Epidermal melanocyte (primary cell): ENCODE results near the gene NBEAL1.
"Not testable (repeated sequence)": the region's sequence is repeated elsewhere in the genome, so short reads cannot be mapped to it uniquely, and the experiment has no call there.

Experiments used
- DNase-seq: peaks from one replicate; pipeline ENCODE4 v3.0.0; 2011; ENCODE audit warnings: low spot score; ENCODE audit not compliant: insufficient read length

The NBEAL1 gene

DNA sequence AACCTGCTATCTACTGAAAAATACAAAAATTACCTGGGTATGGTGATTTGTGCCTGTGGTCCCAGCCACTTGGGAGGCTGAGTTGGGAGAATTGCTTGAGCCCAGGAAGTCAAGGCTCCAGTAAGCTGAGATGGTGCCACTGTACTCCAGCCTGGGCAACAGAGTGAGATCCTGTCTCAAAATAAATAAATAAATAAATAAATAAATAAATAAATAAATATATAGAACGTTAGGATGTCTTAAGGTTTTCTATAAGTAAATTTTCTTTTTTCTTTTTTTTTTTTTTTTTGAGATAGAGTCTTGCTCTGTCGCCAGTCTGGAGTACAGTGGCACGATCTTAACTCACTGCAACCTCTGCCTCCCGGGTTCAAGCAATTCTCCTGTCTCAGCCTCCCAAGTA lies 95.8 kb downstream of the NBEAL1 start:
- not testable (repeated sequence) for DNase-seq

DNA sequence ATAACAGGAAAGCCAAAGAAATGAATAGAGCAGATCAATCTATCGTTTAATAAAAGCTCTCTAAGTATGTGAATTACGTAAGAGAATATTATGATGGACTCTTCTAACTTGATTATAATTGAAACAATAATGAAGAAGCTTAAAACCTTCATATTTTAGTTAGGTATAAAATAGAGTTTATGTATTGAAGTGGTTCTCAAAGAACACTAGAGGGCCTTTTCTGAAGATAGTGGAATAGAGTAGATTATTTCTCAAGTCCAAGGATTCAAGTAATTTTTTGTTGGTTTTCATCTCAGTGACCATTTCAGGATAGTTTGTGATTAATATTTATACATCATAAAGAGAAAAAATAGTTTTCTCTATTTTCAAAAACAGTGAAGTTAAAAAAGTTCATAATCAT lies 97.7 kb downstream of the NBEAL1 start:
- no peak for DNase-seq

DNA sequence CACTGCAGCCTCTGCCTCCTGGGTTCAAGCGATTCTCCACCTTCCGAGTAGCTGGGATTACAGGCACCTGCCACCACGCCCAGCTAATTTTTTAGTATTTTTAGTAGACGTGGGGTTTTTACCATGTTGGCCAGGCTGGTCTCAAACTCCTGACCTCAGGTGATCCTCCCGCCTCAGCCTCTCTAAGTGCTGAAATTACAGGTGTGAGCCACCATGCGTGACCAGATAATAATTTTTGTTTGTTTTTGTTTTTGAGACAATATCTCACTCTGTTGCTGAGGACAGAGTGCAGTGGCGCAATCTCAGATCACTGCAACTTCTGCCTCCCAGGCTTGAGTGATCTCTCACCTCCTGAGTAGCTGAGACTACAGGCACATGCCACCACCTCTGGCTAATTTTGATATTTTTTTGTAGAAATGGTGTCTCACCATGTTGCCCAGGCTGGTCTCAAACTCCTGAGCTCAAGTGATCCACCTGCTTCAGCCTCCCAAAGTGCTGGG lies 100.6 kb downstream of the NBEAL1 start:
- not testable (repeated sequence) for DNase-seq

DNA sequence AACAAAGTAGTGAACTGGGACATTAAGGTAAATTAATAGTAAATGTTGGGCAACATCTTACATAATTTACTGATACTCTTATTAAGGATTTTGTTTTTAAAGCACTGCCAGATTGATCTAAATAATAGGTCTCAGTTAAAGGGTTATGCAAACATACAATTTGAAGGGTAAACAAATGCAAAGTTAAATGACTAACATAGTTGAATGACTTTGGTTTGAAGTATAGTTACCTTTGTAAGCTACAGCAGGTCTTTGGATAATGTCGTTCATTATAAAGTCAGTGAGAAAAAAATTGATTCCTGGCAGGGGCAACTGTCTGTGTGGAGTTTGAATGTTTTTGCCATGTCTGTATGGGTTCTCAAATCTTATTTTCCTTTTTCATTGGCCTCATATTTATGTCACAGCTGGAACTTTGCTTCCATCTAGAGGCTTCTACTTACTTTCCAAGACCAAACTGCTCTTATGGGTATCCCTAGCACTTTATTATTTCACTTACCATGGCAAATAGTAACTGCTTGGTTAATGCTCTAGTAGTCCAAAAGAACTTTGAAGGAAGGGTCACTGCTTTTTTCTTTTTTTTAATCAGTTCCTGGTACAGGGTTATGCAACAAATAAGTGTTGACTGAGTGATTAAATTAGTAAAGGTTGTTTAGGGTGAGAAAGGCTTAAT lies 107.8 kb downstream of the NBEAL1 start:
- no peak for DNase-seq

DNA sequence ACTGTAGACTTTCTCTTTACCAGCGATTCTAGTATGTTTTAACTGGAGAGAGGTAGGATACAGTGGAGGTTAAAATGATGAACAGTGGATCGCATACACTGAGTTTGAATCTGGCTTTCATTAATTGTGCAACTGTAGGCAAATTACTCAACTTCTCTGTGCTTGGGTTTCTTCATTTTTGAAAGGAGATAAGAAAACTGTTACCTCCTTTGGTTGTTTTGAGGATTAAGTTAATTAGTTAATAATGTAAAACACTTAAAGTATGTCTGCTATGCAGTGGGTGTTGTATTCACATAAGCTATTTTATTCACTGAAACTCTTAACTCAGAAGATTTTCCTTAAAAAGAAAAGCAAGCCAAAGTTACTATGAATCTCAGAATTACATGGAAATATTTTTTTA lies 112.3 kb downstream of the NBEAL1 start:
- no peak for DNase-seq

DNA sequence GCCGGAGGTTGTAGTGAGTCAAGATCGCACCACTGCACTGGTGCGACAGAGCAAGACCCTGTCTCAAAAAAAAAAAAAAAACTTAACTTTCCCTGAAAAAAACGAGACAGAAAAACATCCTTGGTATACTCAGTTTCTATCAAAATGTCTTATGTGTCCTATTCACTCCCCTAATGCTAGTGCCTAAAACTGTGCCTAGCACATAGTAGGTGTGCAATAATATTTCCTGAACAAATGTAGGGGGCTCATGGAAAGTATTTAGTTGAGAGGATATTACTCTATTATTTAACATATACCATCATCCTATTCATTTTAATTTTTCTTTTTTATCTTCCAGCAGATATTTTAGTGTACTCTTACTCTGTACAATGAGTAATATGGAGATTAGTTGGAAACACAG lies 120.4 kb downstream of the NBEAL1 start:
- DNase-seq: no peak

DNA sequence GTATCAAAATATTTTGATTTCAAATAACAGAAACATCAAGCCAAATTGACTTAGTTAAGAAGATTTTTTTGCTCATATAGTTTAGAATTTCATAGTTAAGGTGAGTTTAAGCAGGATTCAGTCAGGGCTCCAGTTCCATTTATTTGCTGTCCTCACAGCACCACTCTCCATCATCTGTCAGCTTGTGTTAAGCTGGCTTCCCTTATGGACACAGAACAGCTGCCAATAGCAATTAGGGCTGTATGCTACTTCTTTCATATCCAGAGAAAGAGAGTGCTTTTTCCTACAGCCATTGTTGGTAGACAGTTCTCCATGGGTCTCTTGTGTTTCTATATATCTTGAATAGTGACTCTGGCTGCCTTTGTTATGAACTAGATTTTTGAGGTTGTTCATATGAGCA lies 128.7 kb downstream of the NBEAL1 start:
- no peak for DNase-seq

DNA sequence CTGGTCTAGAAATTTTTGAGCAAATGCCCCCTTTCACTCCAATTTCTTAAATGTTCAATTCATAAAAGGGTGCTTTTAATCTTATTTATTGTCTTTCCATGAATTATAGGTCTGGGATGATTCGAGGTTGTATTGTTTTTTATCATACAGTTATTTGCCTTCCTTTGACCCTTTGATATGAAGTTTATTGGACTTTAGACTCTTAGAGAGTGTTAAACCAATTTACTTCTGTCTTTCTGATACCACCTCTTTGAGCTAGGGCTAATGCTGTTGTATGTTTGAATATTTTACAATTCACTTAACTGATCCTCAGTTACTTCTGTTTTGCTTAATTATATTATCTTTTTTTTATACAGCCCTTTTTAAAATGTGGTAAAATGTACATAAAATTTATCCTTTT lies 134.5 kb downstream of the NBEAL1 start:
- no peak for DNase-seq

DNA sequence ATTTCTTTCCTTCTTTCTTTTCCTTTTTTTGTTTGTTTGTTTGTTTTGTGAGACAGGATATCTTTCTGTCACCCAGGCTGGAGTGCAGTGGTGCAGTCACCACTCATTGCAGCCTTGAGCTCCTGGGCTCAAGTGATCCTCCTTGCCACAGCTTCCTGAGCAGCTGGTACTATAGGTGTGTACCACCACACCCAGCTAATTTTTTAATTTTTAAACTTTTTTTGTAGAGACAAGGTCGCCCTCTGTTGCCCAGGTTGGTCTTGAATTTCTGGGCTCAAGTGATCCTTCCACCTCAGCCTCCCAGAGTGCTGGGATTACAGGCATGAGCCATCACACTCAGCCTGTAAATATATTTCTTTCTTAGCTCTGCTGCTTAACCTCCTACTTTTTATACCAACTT lies 140.7 kb downstream of the NBEAL1 start:
- no peak for DNase-seq

DNA sequence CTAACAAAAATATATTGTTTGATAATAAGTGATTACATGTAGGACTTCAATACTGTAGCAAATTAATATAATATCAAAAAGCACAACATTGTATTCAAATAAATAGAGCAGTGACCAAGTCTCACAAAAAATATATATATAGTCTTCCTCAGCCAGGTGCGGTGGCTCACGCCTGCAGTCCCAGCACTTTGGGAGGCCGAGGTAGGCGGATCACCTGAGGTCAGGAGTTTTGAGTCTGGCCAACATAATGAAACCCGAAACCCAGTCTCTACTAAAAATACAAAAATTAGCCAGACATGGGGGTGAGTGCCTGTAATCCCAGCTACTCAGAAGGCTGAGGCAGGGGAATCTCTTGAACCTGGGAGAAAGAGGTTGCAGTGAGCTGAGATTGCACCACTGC lies 148.0 kb downstream of the NBEAL1 start:
- not testable (repeated sequence) for DNase-seq

DNA sequence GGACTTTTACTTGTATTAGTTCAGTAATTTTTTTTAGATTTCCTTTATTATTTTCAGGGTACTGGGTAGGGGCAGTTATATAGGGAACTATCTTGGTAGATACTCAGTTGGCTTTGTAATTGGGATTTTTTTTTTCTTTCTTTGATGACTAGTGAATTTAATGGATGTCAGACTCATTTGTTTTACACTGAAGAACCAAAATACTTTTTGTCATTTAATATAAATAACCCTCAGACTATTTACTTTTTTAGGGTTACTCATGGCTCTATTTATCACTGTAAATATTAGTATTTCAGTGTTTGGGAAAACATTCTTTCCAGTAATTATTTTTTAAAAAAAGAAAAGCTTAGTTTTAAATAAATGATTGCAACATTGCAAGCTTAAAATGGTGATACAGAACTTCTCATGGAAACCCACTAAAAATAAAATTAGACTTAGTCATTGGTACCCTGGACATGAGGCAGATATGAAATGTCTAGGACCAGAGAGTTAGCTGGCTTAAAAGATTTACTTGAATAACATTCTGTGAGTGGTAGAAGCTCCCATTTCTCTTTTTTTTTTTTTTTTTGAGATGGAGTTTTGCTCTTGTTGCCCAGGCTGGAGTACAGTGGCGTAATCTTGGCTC lies 149.7 kb downstream of the NBEAL1 start:
- no peak for DNase-seq

DNA sequence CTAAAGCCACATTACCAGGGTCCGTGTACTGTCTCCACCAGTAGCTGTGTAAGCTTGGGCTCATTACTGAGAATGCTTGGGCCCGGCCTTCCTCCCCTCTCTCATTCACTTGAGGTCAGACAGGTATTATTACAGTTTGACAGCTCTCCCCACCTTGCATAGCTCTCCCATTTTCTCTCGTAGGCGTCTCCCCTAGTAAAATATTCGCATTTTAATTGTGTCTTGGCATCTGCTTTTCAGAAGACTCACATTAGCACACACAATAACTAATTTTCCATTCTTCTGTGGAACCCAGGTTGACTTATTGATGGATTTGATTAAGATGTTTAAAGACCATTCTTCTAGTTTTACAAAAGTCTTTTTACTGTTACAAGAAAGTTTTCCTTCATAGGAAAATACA lies 153.1 kb downstream of the NBEAL1 start:
- no peak for DNase-seq

DNA sequence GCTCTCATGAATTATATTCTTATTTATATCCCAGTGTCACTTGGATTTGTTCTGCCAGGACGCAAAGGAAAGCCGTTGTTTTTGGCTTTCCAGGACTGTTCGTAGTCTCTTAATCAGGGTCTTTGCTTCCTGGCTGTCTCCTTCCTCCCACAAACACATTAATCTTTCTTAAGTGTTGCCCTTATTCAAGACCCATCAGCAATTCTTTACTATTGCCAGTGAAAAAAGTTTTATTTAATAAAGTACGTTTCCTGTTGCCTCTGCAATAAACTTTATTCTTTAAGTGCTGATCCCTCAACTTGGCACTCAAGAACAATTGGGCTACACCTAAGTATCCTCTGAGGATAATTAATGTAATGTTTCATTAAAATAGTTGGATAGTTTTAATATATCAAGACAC lies 155.8 kb downstream of the NBEAL1 start:
- no peak for DNase-seq

DNA sequence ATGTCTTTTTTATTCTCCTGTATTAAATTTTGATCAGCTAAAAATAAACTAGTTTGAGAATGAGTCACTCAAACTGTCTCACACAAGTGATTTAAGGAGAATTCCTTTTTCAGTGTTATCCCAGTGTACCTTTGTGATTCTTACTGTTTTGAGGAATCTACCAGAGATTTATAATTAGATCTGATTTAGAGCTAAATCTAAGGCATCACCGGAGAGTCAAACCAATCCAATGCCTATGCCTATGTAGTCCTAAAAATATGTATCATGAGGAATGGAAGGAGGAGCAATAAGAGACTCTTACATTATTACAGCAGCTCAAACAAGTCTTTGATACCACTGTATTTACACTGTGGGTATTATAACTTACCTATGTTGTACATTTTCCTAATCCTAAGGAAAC lies 160.7 kb downstream of the NBEAL1 start:
- no peak for DNase-seq

DNA sequence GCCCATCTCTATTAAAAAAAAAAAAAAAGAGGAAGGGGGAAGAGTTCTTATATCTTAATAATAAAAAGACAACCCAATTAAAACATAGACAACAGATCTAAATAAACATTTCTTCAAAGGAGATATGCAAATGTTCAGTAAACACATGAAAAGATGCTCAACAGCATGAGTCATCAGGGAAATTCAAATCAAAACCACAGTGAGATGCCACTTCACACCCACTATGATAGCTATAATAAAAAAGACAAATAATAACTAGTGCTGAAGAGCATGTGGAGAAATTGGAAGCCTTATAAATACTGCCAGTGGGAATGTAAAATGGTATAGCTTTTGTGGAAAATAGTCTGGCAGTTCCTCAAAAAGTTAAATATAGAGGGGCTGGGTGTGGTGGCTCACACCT lies 162.7 kb downstream of the NBEAL1 start:
- DNase-seq: no peak

DNA sequence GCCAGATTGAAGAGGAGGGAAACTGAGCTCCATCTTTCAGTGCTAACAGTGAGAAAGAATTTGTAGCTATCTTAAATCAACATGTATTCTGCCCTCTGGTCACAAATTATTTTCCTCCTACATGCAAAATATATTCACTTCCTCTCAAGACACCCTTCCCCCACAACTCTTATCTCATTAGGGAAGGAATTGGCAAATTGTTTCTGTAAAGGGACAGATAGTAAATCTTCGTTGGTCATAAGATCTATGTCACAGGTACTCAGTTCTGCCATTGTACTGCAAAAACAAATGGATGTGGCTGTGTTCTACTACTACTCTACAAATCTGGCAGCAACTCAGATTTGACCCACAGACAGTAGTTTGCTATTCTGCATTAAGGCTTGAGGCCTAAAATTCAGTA lies 171.2 kb downstream of the NBEAL1 start:
- DNase-seq: no peak

DNA sequence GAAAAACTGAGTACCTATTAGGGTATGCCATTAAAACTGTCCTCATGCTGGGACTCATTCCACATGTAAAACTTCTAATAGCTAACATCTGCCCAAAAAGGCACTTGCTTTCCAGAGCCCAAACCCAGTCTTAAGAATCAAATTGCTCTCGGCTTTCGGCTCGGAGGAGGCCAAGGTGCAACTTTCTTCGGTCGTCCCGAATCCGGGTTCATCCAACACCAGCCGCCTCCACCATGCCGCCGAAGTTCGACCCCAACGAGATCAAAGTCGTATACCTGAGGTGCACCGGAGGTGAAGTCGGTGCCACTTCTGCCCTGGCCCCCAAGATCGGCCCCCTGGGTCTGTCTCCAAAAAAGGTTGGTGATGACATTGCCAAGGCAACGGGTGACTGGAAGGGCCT lies 175.9 kb downstream of the NBEAL1 start:
- not testable (repeated sequence) for DNase-seq

DNA sequence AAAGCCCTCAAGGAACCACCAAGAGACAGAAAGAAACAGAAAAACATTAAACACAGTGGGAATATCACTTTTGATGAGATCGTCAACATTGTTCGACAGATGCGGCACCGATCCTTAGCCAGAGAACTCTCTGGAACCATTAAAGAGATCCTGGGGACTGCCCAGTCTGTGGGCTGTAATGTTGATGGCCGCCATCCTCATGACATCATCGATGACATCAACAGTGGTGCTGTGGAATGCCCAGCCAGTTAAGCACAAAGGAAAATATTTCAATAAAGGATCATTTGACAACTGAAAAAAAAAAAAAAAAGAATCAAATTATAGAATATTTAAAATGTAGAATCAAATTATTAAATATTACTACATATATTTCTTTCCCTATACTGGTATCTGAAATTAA lies 176.4 kb downstream of the NBEAL1 start:
- not testable (repeated sequence) for DNase-seq

DNA sequence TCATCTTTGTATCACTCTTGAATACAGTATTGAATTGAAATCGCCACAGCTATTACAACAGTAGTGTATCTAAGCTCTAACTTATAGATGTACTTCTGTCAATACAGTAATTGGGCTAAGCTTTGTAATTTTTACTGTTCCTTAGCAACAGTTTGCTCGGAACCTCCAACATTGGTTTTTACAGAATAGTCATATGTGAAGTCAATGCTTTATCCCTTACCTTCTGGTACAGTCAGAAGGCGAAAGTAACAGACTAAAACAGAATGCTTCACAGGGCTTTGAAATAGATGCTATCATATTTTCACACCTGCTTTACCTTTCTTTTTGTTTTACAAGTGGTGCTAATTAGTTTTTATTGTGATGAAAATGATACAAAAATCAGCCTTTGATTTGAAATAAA lies 177.3 kb downstream of the NBEAL1 start:
- DNase-seq: no peak

DNA sequence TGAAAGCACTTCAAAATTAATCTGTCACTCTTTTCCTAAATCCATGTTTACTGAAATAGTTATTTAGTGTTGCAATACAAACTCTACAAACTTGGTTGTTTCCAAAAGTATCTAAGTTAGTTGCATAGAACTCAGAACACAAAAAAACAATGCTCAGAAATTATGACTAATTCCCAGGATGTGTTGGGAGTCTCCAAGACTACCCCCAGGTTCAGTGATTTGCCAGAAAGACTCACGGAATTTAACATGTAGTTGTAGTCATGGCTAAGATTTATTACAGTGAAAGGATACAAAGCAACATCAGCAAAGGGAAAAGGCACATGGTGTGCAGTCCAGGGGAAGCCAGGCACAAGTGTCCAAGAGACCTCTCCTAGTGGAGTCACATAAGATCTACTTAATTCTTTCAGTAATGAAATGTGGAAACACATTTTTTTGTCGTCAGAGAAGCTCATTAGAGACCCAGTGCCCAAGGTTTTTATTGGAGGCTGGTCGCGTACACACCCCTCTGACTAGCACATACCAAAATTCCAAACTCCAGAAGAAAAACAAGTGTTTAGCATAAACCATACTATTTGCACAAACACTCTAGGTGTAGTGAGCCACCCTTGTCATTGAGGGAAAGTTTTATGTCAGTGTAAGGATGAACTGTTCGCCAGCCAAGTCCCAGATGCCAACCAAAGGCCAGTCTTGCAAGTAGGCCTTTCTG lies 180.8 kb downstream of the NBEAL1 start:
- DNase-seq: no peak

DNA sequence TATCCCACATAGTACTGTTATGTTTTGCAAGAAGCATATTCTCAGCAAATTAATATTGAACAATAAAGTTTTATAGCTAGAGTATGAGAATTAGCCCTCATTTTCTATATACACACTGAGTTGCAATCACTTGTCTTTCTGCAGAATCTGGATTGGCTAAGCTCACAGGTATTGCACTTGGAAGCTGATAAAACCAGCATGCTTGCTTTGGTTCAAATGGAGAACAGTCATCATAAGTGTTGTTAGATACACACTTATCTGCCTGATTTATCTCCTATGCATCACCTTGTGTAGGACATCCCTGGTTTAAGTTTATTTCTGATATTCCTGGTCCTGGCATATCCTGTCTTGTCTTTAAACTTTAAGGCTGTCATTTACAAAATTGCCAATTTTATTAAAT lies 186.2 kb downstream of the NBEAL1 start:
- DNase-seq: no peak

DNA sequence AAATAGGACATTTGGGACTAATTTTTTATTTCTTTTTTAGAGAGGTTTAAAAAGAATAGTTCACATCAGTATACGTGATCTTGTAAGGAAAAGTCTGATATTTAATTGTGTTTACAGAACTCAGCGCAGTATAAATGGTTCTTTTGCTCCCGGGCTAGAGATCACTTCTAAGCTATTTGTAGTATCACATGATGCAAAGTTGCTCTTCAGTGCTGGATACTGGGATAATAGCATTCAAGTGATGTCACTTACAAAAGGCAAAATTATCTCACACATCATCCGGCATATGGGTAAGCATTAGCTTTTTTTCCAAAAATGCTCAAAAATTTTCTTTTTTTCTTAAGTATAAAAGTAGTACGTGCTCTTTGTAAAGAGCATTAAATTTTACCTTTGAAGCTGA lies 186.8 kb downstream of the NBEAL1 start:
- DNase-seq: no peak

DNA sequence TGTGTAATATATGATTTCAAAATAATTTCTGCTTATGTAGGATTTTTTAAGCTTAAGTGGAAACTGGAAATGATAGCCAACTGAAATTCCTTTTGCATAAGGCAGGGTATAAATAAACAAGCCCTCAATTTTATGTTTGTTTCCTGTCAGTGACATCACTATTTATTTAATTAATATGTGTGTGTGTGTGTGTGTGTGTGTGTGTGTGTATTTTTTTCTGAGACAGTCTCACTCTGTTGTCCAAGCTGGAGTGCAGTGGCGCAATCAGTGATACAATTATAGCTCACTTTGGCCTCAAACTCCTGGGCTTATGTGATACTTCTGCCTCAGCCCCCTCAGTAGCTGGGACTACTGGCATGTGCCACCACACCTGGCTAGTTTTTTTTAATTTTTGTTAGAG lies 194.9 kb downstream of the NBEAL1 start:
- no peak for DNase-seq
